Hematopoietic multipotent progenitor cell treated with erythropoietin and hydrocortisone succinate and interleukin-3 and kit ligand, for 15 days (in vitro differentiated cells): ENCODE results near the gene EHD4.

Source experiments
- DNase-seq: peaks from one replicate; pipeline ENCODE4 v3.0.0-alpha.2; 2015; ENCODE audit warnings: low spot score

The EHD4 gene

GRCh38 chr15:41860049-41860828 lies 112.1 kb downstream of the EHD4 start:
- DNase-seq: no peak

- no peak for DNase-seq
Observed at GRCh38 chr15:41858756-41859155, 113.6 kb downstream of the EHD4 start.

- DNase-seq: no peak
Observed at GRCh38 chr15:41857316-41857715, 115.0 kb downstream of the EHD4 start.

DNA sequence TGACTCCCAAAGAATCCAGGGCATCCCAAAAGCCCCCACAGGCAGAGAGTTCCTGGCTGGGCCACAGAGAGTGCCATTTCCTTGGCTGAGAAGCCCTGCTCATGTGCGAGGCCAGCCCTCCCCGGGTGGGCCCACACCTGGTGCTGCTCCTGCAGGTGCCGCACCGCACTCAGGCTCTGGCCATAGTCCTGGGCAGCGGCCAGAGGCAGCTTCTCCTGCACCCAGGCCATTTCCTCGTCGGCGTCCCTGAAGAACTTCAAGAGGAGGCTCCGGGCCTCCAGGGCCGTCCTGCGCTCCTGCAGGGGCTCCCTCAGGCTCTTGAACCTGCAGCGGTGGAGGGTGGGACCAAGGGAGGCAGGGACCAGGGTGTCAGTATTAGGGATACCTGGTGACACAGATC lies 115.6 kb downstream of the EHD4 start:
- no peak for DNase-seq

DNA sequence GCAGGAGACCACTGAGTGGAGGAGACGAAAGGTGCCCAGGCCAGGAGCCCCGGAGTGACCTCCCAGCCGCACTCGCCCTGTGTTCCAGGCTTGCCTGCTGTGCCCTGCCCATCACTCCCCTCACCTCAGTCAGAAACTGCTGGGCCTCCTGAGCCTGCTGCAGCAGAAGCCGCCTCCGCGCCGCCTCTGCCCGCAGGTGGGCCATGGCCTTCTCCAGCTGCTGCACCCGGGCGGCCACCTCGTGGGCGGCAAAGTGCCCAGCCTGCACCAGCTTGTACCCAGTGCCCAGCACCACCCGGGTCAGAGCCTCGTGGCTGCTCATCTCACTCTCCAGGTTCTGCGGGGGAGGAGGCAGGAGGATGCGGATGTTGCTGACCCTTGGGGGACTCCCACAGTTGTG lies 116.1 kb downstream of the EHD4 start:
- no peak for DNase-seq

DNA sequence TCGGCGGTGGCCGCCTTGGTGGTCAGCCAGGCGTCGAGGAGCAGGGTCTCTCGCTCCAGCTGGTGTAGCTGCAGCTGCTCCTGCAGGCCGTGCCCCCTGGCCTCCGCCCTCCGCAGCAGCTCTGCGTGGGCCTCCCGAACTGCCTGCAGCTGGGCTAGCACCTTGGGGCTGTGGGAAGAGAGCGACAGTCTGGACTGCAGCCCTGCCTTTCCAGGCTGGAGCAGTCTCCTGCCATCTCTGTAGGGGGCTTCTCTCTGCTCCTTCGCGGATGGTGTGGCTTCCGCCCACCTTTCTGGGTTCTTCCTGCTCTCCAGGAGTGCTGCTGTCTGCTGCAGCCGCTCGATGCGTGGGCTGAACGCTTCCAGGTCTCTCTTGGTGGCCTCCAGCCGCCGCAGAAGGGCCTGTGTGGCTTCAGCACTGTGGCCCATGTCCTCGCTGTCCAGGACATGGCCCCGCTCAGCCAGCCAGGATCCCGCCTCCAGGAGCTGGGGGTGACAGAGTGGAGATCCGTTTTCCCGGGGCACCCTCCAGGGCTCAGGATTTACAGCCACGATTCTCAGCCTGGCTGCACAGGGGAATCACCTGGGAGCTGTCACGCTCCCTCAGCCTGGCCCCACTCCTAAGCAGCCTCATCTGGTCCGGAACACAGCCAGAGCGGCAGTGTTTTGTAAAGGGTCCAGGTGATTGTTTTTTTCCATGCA lies 116.9 kb downstream of the EHD4 start:
- DNase-seq: no peak

- DNase-seq: no peak
Observed at GRCh38 chr15:41854443-41854842, 117.9 kb downstream of the EHD4 start.

GRCh38 chr15:41853831-41854230 lies 118.5 kb downstream of the EHD4 start:
- no peak for DNase-seq

GRCh38 chr15:41852736-41853590 lies 119.4 kb downstream of the EHD4 start:
- no peak for DNase-seq

GRCh38 chr15:41851755-41852370 lies 120.5 kb downstream of the EHD4 start:
- no peak for DNase-seq

DNA sequence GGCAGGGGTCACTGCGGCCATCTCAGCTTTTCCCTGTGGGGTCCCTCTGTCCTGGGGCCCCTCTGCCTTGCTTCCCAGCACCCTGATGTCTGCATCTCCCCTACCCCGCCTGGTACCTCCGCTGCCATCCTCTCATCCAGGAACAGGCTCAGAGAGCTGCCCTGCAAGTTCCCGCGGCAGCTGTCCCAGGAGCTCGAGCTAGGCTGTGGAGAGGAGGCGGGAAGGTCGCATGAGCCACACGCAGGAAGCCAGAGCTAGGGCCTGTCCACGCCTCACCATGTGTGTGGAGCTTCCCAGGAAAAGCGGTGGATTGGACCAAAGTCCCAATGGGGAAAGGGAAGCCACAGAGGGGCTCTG lies 121.2 kb downstream of the EHD4 start:
- no peak for DNase-seq

GRCh38 chr15:41850482-41851166 lies 121.7 kb downstream of the EHD4 start:
- no peak for DNase-seq

DNA sequence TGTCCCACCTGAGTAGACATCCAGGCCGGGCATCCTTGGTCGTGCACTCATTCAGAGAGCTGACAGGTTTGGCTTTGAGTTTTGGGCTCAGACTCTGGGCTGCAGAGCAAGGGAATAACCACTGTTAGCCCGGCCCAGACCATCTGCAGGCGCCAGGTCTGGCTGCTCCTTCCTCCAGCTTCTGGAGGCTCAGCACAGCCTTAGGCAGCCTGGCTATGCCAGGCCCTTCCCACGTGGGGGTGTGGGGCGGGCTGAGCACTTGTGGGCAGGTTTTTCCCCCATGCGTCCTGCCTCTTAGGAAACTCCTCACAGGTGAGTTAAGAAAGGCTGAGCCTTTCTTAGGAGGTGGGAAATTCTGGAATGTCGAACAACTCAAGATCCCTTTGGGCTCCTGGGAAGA lies 122.5 kb downstream of the EHD4 start:
- DNase-seq: no peak

- DNase-seq: no peak
Observed at GRCh38 chr15:41849204-41849603, 123.2 kb downstream of the EHD4 start.

GRCh38 chr15:41848631-41849030 lies 123.7 kb downstream of the EHD4 start:
- DNase-seq: no peak

DNA sequence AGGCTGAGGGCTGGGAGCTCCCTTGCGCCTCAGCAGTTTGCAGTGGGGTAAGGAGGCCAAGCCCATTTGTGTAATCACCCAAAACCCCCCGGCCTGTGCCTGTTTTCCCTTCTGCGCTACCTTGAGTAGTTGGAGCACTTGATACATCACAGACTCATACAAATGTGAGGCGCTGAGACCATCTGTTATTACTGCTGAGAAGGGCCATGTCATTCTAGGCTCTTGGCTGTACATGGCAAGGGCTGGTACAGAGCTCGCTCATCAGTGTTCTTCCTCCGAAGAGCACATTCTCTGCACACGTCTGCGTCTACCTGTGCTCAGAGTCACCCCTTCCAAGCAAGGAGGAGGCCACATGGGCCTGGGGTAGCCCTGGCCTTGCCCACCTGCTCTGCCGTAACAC lies 124.4 kb downstream of the EHD4 start:
- DNase-seq: no peak

DNA sequence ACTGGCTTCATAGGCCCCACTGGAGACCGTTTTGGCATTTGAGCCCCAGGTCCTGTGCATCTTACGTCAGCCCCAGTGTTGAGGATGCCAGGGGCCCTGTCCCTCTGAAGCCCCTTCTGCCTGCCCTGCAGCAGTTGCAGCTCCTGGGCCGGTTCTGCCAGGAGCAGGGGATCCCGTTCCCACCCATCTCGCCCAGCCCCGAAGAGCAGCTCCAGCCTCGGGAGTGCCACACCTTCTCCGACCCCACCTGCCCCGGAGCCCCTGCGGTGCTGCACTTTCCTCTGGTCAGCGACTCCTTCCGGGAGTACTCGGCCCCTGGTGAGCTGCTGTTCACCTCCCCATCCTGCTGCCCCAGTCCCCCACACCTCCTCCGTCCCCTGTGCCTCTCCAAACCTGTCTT lies 125.2 kb downstream of the EHD4 start:
- no peak for DNase-seq
